ENCODE data around the gene CTXND1.

CTXND1 gene

DNA sequence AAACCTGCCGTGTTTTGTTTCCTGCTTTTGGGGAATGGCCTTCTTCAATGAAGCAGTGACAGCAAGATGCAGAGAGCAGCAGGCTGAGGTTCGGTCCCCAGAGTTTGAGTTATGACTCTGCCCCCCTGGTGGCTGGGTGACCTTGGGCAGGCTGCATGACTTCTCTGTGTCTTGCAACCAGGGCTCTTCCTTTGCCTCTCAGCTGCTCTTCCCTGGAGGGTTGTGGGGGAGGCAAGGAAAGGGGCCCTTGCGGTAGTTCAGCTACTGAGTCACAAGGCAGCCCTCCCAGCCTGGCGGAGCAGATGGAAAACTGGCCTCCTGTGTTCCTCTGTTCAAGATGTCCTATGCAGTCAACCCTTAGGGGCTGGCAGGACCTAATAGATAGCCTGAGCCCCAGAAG, 17.1 kb downstream of the CTXND1 start:
- TF ChIP-seq EGR1 (IDR thresholded peaks at IDR 0.05) (no peak), RAD21 (IDR thresholded peaks at IDR 0.05; ENCODE audit: low read depth) (peak; percentile 33; the same call in 1 of the 2 replicates)

DNA sequence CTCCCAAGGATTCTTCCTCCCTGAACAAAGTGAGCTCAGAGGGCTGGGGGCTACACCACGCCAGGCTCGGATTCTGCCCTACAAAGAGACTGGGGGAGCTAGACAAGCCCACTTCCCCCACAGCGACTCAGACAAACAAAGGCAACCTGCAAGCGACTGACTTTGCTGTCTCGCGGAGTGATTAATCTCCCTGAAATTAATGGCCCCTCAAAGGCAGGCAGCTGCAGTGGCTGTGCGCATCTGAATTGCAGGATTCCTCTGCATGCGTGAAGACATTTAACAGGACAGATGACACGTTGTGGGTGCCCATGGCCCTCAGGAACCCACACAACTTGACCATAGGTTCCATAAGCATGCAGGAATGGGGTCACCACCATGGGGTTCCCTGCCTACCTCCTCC, 18.4 kb downstream of the CTXND1 start:
- TF ChIP-seq TAF1 (IDR thresholded peaks at IDR 0.05; ENCODE audit: low read depth) (no peak), TEAD4 (IDR thresholded peaks at IDR 0.05) (no peak), CREB1 (IDR thresholded peaks at IDR 0.05; ENCODE audit: low read depth) (no peak), CEBPB (IDR thresholded peaks at IDR 0.05) (no peak), TCF12 (IDR thresholded peaks at IDR 0.05; ENCODE audit: low read depth) (no peak)

DNA sequence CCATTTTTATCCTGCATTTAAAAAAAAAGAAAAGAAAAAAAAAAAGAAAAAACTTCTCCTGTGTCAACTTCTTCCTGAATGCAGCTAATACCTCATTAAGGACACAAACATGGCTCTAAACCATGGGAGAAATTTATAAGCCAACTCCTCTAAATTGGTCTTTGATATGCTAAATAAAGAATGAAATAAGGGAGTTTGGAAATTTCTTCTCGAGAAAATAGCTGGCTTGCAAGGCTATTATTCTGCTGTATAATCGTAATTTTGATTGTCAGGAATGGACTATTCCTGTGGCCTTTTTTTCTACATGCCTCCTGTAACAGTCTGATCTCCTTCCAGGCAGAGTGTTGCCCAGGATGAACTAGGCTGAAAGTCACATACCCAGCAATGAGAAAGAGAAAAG, 20.6 kb downstream of the CTXND1 start:
- TF ChIP-seq, protein P1, sequence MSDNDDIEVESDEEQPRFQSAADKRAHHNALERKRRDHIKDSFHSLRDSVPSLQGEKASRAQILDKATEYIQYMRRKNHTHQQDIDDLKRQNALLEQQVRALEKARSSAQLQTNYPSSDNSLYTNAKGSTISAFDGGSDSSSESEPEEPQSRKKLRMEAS (IDR thresholded peaks at IDR 0.05): no peak
- TF ChIP-seq, protein P2, sequence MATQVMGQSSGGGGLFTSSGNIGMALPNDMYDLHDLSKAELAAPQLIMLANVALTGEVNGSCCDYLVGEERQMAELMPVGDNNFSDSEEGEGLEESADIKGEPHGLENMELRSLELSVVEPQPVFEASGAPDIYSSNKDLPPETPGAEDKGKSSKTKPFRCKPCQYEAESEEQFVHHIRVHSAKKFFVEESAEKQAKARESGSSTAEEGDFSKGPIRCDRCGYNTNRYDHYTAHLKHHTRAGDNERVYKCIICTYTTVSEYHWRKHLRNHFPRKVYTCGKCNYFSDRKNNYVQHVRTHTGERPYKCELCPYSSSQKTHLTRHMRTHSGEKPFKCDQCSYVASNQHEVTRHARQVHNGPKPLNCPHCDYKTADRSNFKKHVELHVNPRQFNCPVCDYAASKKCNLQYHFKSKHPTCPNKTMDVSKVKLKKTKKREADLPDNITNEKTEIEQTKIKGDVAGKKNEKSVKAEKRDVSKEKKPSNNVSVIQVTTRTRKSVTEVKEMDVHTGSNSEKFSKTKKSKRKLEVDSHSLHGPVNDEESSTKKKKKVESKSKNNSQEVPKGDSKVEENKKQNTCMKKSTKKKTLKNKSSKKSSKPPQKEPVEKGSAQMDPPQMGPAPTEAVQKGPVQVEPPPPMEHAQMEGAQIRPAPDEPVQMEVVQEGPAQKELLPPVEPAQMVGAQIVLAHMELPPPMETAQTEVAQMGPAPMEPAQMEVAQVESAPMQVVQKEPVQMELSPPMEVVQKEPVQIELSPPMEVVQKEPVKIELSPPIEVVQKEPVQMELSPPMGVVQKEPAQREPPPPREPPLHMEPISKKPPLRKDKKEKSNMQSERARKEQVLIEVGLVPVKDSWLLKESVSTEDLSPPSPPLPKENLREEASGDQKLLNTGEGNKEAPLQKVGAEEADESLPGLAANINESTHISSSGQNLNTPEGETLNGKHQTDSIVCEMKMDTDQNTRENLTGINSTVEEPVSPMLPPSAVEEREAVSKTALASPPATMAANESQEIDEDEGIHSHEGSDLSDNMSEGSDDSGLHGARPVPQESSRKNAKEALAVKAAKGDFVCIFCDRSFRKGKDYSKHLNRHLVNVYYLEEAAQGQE (IDR thresholded peaks at IDR 0.05; ENCODE audit: low read depth): no peak
- TF ChIP-seq, protein P3, sequence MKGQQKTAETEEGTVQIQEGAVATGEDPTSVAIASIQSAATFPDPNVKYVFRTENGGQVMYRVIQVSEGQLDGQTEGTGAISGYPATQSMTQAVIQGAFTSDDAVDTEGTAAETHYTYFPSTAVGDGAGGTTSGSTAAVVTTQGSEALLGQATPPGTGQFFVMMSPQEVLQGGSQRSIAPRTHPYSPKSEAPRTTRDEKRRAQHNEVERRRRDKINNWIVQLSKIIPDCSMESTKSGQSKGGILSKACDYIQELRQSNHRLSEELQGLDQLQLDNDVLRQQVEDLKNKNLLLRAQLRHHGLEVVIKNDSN (IDR thresholded peaks at IDR 0.05): no peak
- no peak for TF ChIP-seq RAD21 (IDR thresholded peaks at IDR 0.05; ENCODE audit: low read depth)
- TF ChIP-seq ZBTB7A (IDR thresholded peaks at IDR 0.05; ENCODE audit: low read depth): no peak
- no peak for TF ChIP-seq TCF12 (IDR thresholded peaks at IDR 0.05; ENCODE audit: low read depth)
- TF ChIP-seq NFIC (IDR thresholded peaks at IDR 0.05): no peak
- no peak for TF ChIP-seq CREB1 (IDR thresholded peaks at IDR 0.05; ENCODE audit: low read depth)
- TF ChIP-seq FOXM1 (IDR thresholded peaks at IDR 0.05; ENCODE audit: borderline replicate concordance, low read depth): no peak
- no peak for TF ChIP-seq CEBPB (IDR thresholded peaks at IDR 0.05)
- no peak for TF ChIP-seq YY1 (IDR thresholded peaks at IDR 0.05; ENCODE audit: low read depth)
- TF ChIP-seq EP300 (IDR thresholded peaks at IDR 0.05; ENCODE audit: borderline replicate concordance): no peak
- no peak for TF ChIP-seq TEAD4 (IDR thresholded peaks at IDR 0.05)
- no peak for TF ChIP-seq EGR1 (IDR thresholded peaks at IDR 0.05)
- no peak for TF ChIP-seq TAF1 (IDR thresholded peaks at IDR 0.05; ENCODE audit: low read depth)

DNA sequence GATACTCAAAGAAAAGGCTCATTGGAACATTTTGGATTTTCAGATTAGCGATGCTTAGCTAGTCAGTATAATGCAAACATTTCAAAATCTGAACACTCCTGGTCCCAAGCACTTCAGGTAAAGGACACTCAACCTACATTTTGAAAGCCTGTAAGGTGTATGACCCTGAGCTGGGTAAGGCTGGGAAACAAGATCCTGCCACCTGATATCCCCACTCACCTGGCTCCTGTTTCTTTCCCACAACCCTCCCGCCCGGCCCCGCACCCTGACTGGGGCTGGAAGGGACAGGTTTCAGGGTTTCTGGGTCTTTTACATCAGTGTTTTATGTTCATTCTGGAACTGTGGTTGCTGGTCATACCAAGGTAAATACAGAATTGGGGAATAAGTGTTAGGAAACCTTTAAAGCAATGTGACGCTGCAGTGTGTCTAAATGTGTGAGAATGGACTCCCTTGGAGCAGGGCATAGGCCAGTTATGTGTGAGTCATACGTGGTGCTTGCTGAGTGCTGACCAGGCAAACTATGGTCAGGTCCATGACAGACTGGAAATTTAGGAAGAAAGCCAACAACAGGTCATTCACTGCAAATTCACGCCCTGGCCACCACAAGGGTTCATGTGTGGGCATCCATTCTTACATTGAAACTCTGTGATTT, 22.9 kb downstream of the CTXND1 start:
- TF ChIP-seq, protein P1 (IDR thresholded peaks at IDR 0.05): no peak
- TF ChIP-seq, protein P3 (IDR thresholded peaks at IDR 0.05): no peak
- no peak for TF ChIP-seq CREB1 (IDR thresholded peaks at IDR 0.05; ENCODE audit: low read depth)
- TF ChIP-seq FOXM1 (IDR thresholded peaks at IDR 0.05; ENCODE audit: borderline replicate concordance, low read depth): no peak
- no peak for TF ChIP-seq RAD21 (IDR thresholded peaks at IDR 0.05; ENCODE audit: low read depth)
- no peak for TF ChIP-seq TCF12 (IDR thresholded peaks at IDR 0.05; ENCODE audit: low read depth)
- no peak for TF ChIP-seq TAF1 (IDR thresholded peaks at IDR 0.05; ENCODE audit: low read depth)
- no peak for TF ChIP-seq EGR1 (IDR thresholded peaks at IDR 0.05)
- TF ChIP-seq TEAD4 (IDR thresholded peaks at IDR 0.05): no peak
- TF ChIP-seq NFIC (IDR thresholded peaks at IDR 0.05): no peak
- TF ChIP-seq EP300 (IDR thresholded peaks at IDR 0.05; ENCODE audit: borderline replicate concordance): no peak
- TF ChIP-seq CEBPB (IDR thresholded peaks at IDR 0.05): no peak

DNA sequence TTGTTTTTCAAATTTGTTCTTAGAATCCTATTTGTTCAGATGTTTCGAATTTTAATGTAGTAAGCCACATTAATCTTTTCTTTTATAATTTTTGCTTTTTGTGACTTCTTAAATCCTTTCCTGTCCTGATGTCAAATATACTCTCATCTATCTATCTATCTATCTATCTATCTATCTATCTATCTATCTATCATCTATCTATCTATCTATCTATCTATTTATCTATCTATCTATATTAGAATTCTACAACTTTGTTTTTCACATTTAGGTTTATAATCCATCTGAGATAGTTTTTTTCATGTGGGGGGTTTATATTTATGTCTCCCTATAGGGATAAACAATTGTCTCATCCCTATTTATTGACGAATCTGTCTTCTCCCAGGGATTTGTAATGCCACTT, 32.1 kb downstream of the CTXND1 start:
- TF ChIP-seq TCF12 (IDR thresholded peaks at IDR 0.05; ENCODE audit: low read depth): no peak
- TF ChIP-seq, protein P2 (IDR thresholded peaks at IDR 0.05; ENCODE audit: low read depth): no peak
- no peak for TF ChIP-seq EGR1 (IDR thresholded peaks at IDR 0.05)
- no peak for TF ChIP-seq CEBPB (IDR thresholded peaks at IDR 0.05)
- TF ChIP-seq TEAD4 (IDR thresholded peaks at IDR 0.05): no peak
- TF ChIP-seq, protein P1 (IDR thresholded peaks at IDR 0.05): no peak
- no peak for TF ChIP-seq EP300 (IDR thresholded peaks at IDR 0.05; ENCODE audit: borderline replicate concordance)
- TF ChIP-seq YY1 (IDR thresholded peaks at IDR 0.05; ENCODE audit: low read depth): no peak
- TF ChIP-seq RAD21 (IDR thresholded peaks at IDR 0.05; ENCODE audit: low read depth): no peak
- TF ChIP-seq NFIC (IDR thresholded peaks at IDR 0.05): no peak
- TF ChIP-seq TAF1 (IDR thresholded peaks at IDR 0.05; ENCODE audit: low read depth): no peak
- TF ChIP-seq FOXM1 (IDR thresholded peaks at IDR 0.05; ENCODE audit: borderline replicate concordance, low read depth): no peak
- no peak for TF ChIP-seq ZBTB7A (IDR thresholded peaks at IDR 0.05; ENCODE audit: low read depth)
- TF ChIP-seq, protein P3 (IDR thresholded peaks at IDR 0.05): no peak
- TF ChIP-seq CREB1 (IDR thresholded peaks at IDR 0.05; ENCODE audit: low read depth): no peak

Measured in Ishikawa (cell line).